NCI-H2029 (cell line): ENCODE measurements around the gene PDGFA.

Source experiments
- DNase-seq: peaks from one replicate; lab custom pipeline; 2025; lab: John Stamatoyannopoulos, UW

The PDGFA gene

DNA sequence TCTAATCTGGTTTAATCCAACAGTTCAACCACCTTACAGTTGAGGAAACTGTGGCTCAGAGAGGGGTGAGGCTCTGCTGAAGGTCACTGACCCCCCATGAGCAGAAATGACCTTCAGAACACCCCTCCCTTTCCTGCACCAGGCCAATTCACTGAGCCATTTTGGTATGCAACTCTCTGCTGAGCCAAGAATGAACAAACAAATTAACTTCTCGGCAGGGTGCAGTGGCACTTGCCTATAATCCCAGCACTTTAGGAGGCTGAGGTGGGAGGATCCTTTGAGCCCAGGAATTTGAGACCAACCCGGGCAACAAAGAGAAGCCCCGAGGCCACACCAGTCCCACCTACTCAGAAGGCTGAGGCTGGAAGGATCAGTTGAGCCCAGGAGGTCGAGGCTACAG, 29.8 kb downstream of the PDGFA start:
- DNase-seq = no peak

- DNase-seq = no peak
Observed at GRCh38 chr7:486216-486743, 33.4 kb downstream of the PDGFA start.

DNA sequence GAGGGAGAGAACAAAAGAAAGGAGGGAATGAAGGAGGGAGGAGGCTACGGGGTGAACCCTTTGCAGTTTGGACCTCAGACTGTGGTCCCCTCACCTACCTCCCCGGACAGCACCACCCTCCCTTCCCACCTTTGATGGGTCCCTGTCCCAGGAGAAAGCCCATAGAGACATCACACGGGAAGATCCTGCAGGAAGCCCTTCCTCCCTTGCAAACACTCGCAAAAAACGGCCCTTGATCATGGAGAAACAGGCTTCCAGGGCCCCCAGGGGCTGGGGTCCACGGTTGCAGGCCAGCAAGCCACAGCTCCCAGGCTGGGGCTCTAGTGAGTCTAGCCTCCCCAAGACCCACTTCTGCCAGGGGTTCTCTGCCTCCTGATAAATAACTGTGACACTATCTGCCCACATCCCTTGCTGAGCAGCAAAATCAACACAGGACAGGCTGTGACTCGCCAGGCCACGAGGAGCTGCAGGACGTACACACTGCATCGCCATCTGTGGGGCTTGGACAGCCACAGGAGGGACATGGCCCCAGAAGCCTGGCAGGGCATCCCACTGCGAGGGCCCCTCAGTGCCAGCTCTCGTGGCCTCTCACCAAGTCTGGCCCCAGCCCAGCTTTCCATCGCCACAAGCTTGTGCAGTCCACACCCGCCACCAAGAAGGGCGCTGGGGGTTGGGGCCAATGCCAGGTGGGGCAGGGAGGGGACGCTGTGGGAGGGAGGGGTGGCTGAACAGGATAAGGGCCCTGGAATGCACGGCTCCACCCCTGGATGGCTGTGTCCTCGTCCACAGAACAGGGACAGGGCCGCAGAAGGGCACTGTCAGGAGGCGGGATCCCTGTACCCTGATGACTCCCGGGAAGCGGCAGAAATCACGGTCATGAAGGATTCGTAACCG, 34.2 kb downstream of the PDGFA start:
- no peak for DNase-seq

DNA sequence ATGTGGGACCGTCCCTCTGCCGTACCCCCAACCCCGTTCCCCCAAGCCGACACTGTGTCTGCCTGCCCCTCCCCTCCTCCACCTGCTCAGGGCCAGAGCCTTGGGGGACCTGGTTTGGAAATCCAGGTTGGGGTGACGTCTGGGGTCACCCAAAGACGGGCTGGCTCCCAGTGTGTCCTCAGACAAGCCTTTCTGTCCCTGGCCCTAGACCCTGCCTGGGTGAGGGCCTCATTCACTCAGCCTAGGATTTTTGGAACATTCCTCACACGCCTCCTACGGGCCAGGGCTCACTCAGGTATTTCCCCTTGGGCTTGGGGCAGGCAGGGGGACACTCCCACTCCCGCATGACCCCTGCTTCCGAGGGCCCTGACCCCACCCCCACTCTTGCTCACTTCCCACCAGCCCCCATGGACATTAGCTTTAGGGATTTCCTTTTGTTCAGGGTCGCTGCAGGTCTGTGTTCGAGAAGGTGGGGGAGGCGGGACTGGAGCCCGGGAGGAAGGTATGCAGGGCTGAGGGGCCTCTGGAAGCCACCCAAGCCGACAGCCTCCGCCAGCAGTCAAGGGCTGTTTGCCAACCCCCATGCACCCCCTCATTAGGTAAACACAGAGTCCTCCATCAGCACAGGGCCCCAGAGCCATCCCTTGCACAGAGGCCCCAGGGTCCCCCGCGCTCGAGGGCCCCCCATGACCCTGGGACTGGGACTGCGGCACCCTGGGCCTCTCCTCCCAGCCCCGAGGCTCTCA, 35.1 kb downstream of the PDGFA start:
- no peak for DNase-seq

DNA sequence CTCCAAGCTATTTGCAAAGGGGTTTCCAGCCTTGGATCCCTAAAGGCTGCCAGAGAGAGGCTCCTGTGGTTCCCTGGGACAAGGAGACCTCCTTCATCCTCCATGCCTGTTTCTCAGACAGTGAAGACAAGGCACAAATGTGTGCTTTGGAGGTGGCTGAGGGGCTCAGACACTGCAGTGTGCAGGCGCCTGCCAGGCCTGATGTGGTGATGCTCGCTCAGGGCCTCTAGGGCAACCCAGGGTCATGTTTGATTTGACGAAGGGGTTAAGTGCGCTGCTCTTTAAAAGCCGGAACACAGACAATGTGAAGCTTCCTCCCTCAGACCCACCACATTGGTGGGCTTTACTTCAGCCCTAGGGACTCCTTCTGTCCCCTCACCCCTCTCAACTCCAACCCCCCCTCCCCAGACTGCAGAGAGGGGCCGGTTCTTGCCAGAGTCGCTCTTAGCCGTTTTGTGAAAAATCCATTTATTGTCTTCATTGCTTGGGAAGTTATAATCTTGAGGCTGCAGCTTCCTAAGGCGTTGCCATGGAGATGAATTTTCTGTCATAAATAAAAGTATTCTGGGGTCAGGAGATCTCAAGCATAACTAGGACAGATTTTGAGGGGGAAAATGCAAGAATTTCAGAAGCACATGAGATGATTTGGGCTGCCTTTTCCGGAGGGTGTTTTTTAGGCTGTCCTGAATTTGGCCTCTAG, 35.8 kb downstream of the PDGFA start:
- no peak for DNase-seq

- no peak for DNase-seq
Observed at GRCh38 chr7:482521-483083, 37.0 kb downstream of the PDGFA start.

DNA sequence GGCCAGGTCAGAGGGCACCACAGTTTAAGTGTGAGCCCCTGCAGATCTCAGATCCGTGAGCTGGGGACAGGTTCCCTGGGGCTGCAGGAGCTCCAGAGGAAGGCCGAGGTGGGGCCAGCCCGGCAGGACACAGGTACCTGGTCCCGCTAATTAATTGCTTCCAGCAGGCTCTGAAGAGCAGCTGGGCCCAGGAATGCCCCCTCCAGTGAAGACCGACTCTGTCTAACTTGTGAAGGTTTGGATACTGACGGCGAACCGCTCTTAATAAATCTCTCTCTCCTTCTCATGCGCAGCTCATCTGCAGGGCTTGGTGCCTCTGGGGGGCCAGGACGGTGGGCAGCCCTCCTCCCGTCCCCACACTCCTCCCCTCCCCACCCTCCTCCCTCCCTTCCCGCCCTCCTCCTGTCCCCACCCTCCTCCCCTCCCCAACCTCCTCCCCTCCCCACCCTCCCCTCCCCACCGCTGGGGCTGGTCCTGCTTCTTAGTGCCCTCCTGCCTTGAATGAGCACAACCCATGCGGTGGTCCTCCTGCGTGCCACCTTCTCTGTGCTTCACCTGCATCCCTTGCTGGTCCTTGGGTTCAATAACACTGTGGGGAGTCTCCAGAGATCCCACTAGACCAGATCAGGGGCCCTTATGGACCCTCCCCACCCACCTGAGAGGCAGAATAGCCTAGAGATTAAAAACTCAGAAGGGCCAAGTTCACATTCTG, 38.3 kb downstream of the PDGFA start:
- no peak for DNase-seq

GRCh38 chr7:480531-481218, 39.0 kb downstream of the PDGFA start:
- no peak for DNase-seq

DNA sequence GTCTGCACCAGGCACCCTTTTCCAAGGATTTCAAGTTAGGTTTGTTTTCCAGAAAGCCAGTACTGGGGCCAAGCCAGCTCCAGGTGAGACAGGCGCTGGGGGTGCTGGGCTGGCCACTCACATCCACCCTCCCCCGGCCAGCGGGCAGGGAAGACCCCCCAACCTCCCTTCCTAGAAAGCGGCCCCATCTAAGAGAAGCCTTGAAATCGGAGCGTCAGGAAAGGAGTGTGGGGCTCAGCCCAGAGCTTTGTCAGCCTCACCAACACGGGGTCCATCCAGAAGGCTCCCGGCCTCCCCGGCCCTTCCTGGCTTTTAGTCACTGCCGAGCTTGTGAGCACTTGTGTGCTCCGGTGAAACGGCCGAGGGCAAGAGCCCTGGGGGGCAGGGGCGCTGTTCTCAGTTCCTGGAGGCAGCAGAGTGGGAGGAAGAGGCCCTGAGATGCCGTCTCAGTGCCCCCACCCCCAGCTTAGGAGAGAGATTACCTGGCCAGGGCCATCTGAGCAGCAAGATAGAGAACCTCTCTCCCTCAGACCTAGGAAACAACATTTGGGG, 39.6 kb downstream of the PDGFA start:
- no peak for DNase-seq

- no peak for DNase-seq
Observed at GRCh38 chr7:479115-479947, 40.3 kb downstream of the PDGFA start.

- DNase-seq = no peak
Observed at GRCh38 chr7:477626-478220, 41.9 kb downstream of the PDGFA start.

DNA sequence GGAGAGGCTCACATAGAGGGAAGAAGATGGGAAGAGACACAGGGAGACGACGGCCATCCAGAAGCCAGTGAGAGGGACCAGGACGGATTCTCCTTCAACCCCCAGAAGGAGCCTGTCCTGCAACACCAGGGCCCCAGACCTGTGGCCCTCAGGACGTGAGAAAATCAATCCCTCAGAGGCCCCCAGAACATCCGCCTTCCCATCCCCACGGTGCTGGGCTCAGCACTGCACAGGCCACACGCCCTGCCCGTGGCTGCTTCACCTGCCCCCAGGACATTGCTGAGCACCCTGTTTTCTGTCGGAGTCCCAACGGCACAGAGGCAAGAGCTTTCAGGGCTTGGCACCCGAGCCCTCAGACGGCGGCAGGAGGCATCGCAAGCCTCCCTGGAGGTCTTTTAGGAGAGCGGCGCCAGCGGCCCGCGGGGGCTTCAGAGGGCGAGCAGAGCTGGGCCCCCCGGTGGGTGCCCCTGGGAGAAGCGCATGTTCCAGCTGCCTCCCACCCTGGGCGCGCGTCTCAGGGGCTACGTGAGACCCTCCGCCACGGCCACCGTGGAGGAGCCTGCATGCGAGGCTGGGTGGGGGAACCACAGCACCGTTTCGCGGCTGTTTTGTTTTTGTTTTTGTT, 42.8 kb downstream of the PDGFA start:
- no peak for DNase-seq

DNA sequence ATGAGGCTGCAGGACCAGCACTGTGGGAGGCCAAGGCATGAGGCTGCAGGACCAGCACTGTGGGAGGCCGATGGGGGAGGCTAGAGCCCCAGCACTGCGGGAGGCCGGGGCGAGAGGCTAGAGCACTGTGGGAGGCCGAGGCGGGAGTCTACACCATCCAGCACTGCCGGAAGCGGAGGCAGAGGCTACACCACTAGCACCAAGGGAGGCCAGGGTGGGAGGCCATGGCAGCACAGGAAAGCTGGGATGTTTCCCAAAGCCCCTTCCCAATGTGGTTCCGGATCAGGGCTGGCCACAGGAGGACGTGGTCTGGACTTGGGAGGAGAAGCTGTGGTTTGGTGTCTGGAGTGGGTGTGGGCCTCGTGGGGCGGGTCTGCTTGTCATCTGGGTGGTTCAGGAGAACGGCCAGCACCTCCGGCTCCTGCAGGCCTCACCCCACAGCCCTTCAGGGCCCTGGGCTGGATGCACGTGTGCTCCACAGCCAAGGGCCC, 43.6 kb downstream of the PDGFA start:
- DNase-seq = no peak

GRCh38 chr7:475425-475728, 44.3 kb downstream of the PDGFA start:
- DNase-seq = no peak

GRCh38 chr7:474605-475424, 44.8 kb downstream of the PDGFA start:
- no peak for DNase-seq

GRCh38 chr7:473870-474604, 45.6 kb downstream of the PDGFA start:
- no peak for DNase-seq

- no peak for DNase-seq
Observed at GRCh38 chr7:473211-473734, 46.4 kb downstream of the PDGFA start.
